Measurements from ENCODE around the gene ITGA5.
A peak's percentile ranks its signal among the peaks of the same experiment; 100 is the strongest.

Gene ITGA5

DNA sequence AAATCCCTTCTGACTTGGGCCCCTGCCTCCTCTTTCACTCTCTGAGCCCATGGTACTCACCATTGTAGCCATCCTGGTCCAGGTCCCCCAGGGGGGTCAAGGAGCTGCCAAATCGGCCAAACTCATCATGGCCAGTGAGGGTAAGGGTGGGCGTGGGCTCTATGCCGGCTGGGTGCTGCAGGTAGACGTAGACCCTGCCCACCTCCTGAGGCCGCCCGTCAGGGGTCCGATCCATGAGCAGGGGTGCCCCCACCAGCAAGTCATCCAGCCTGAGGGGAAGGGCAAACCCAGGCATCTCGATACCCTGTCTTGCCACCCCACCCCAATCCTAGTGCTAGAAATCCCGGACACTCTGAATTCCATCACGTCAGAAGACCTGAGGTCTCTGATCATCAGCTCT lies 14.0 kb downstream of the ITGA5 start:
- no peaks in the 10 kb centered on the region for H3K9me3 ChIP-seq (ENCODE audit: severe bottlenecking)
- TF ChIP-seq, protein P1, sequence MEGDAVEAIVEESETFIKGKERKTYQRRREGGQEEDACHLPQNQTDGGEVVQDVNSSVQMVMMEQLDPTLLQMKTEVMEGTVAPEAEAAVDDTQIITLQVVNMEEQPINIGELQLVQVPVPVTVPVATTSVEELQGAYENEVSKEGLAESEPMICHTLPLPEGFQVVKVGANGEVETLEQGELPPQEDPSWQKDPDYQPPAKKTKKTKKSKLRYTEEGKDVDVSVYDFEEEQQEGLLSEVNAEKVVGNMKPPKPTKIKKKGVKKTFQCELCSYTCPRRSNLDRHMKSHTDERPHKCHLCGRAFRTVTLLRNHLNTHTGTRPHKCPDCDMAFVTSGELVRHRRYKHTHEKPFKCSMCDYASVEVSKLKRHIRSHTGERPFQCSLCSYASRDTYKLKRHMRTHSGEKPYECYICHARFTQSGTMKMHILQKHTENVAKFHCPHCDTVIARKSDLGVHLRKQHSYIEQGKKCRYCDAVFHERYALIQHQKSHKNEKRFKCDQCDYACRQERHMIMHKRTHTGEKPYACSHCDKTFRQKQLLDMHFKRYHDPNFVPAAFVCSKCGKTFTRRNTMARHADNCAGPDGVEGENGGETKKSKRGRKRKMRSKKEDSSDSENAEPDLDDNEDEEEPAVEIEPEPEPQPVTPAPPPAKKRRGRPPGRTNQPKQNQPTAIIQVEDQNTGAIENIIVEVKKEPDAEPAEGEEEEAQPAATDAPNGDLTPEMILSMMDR (IDR thresholded peaks at IDR 0.05; ENCODE audit: low read depth, low read length), result no peak
- peaks cover 20% of the 10 kb centered on the region for H3K36me3 ChIP-seq
- no peak overlapping the region; the same call in 1 of the 2 replicates for H3K27ac ChIP-seq
- no peak for DNase-seq
- H3K27me3 ChIP-seq (ENCODE audit: insufficient read depth, low read depth, severe bottlenecking), result no peaks in the 10 kb centered on the region
- no peak overlapping the region for H3K4me3 ChIP-seq (ENCODE audit: low read depth, low read length)

- Histone ChIP-seq H3K27me3 (ENCODE audit: insufficient read depth, low read depth, severe bottlenecking) (no peaks in the 10 kb centered on the region), H3K9me3 (ENCODE audit: severe bottlenecking) (no peaks in the 10 kb centered on the region), H3K36me3 (peaks cover 21% of the 10 kb centered on the region), H3K4me3 (ENCODE audit: low read depth, low read length) (no peak overlapping the region), H3K27ac (peak overlapping the region; percentile 21)
- DNase-seq, result peak; percentile 75
- TF ChIP-seq, protein P1 (IDR thresholded peaks at IDR 0.05; ENCODE audit: low read depth, low read length), result peak; percentile 88
Observed at GRCh38 chr12:54404061-54405004, 14.7 kb downstream of the ITGA5 start.

DNA sequence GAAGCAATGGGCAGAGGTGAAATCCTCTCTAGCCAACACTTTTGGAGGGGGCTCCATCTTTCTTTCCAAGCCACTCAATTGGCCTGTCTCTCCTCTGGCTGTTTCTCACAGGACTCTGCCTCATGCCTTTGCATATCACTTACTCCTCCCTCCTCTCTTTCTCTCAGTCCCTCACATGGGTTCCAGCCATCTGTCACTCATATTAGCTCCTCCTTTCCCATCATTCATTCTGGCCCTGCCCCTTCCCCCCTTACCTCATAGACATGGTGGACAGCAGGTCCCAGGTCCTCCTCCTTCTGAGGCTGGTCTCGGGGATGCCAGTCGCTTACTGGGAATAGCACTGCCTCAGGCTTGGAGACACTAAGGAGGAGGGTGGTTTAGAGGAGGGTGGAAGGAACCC lies 17.9 kb downstream of the ITGA5 start:
- DNase-seq, result peak; percentile 22
- TF ChIP-seq, protein P1 (IDR thresholded peaks at IDR 0.05; ENCODE audit: low read depth, low read length), result no peak
- no peak overlapping the region for H3K4me3 ChIP-seq (ENCODE audit: low read depth, low read length)
- H3K27me3 ChIP-seq (ENCODE audit: insufficient read depth, low read depth, severe bottlenecking), result no peaks in the 10 kb centered on the region
- H3K9me3 ChIP-seq (ENCODE audit: severe bottlenecking), result no peaks in the 10 kb centered on the region
- H3K27ac ChIP-seq, result no peak overlapping the region
- H3K36me3 ChIP-seq, result peaks cover 33% of the 10 kb centered on the region

GRCh38 chr12:54398995-54399793 lies 19.9 kb downstream of the ITGA5 start:
- no peaks in the 10 kb centered on the region for H3K9me3 ChIP-seq (ENCODE audit: severe bottlenecking)
- H3K27me3 ChIP-seq (ENCODE audit: insufficient read depth, low read depth, severe bottlenecking), result no peaks in the 10 kb centered on the region
- no peak overlapping the region for H3K4me3 ChIP-seq (ENCODE audit: low read depth, low read length)
- TF ChIP-seq, protein P1 (IDR thresholded peaks at IDR 0.05; ENCODE audit: low read depth, low read length), result peak; percentile 97
- DNase-seq, result peak; percentile 86
- peaks cover 42% of the 10 kb centered on the region for H3K36me3 ChIP-seq
- H3K27ac ChIP-seq, result no peak overlapping the region

- DNase-seq, result no peak
- peaks cover 42% of the 10 kb centered on the region for H3K36me3 ChIP-seq
- H3K27me3 ChIP-seq (ENCODE audit: insufficient read depth, low read depth, severe bottlenecking), result no peaks in the 10 kb centered on the region
- no peaks in the 10 kb centered on the region for H3K9me3 ChIP-seq (ENCODE audit: severe bottlenecking)
- no peak overlapping the region for H3K4me3 ChIP-seq (ENCODE audit: low read depth, low read length)
- TF ChIP-seq, protein P1 (IDR thresholded peaks at IDR 0.05; ENCODE audit: low read depth, low read length), result no peak
- H3K27ac ChIP-seq, result no peak overlapping the region
Observed at GRCh38 chr12:54398218-54398617, 20.8 kb downstream of the ITGA5 start.
